HG02798 (cell line): Measurements from ENCODE around the gene ASXL2.
"Not testable (repeated sequence)": the region's sequence is repeated elsewhere in the genome, so short reads cannot be mapped to it uniquely, and the experiment has no call there.

Source experiments
- ATAC-seq: cut with Tn5 transposase; IDR thresholded peaks from one replicate; pipeline ENCODE4 v1.9.1; 2021; ENCODE audit warnings: mild to moderate bottlenecking; ENCODE audit not compliant: unreplicated experiment, poor library complexity

ASXL2 gene

GRCh38 chr2:25838152-25838756 is 40.0 kb downstream of the ASXL2 start:
- ATAC-seq: no peak

- ATAC-seq: no peak
Observed at GRCh38 chr2:25835906-25836305, 42.4 kb downstream of the ASXL2 start.

- no peak for ATAC-seq
Observed at GRCh38 chr2:25833566-25833965, 44.7 kb downstream of the ASXL2 start.

GRCh38 chr2:25832897-25833296 is 45.4 kb downstream of the ASXL2 start:
- ATAC-seq: no peak

GRCh38 chr2:25831746-25832449 is 46.4 kb downstream of the ASXL2 start:
- no peak for ATAC-seq

GRCh38 chr2:25829828-25830227 is 48.5 kb downstream of the ASXL2 start:
- ATAC-seq: no peak

- no peak for ATAC-seq
Observed at GRCh38 chr2:25829377-25829704, 48.9 kb downstream of the ASXL2 start.

GRCh38 chr2:25828532-25829376 is 49.5 kb downstream of the ASXL2 start:
- not testable (repeated sequence) for ATAC-seq

- ATAC-seq: no peak
Observed at GRCh38 chr2:25825238-25825637, 53.0 kb downstream of the ASXL2 start.

GRCh38 chr2:25824718-25825117 is 53.6 kb downstream of the ASXL2 start:
- ATAC-seq: no peak

- no peak for ATAC-seq
Observed at GRCh38 chr2:25824216-25824615, 54.1 kb downstream of the ASXL2 start.

GRCh38 chr2:25822190-25823117 is 55.8 kb downstream of the ASXL2 start:
- no peak for ATAC-seq

GRCh38 chr2:25821225-25822056 is 56.8 kb downstream of the ASXL2 start:
- ATAC-seq: no peak

GRCh38 chr2:25819597-25820039 is 58.7 kb downstream of the ASXL2 start:
- ATAC-seq: no peak

GRCh38 chr2:25817630-25818029 is 60.7 kb downstream of the ASXL2 start:
- ATAC-seq: no peak

- no peak for ATAC-seq
Observed at GRCh38 chr2:25817006-25817405, 61.3 kb downstream of the ASXL2 start.

- no peak for ATAC-seq
Observed at GRCh38 chr2:25816249-25816648, 62.0 kb downstream of the ASXL2 start.

GRCh38 chr2:25814681-25815080 is 63.6 kb downstream of the ASXL2 start:
- ATAC-seq: no peak

GRCh38 chr2:25810428-25810827 is 67.9 kb downstream of the ASXL2 start:
- ATAC-seq: no peak
